NCI-H2107 treated with DMSO at 0.1 percent for 48 hours (cell line): ENCODE results near the gene TRIO.

Source experiments
- DNase-seq: peaks from one replicate; lab custom pipeline; 2025; ENCODE audit not compliant: unreplicated experiment; lab: John Stamatoyannopoulos, UW

Gene TRIO

DNA sequence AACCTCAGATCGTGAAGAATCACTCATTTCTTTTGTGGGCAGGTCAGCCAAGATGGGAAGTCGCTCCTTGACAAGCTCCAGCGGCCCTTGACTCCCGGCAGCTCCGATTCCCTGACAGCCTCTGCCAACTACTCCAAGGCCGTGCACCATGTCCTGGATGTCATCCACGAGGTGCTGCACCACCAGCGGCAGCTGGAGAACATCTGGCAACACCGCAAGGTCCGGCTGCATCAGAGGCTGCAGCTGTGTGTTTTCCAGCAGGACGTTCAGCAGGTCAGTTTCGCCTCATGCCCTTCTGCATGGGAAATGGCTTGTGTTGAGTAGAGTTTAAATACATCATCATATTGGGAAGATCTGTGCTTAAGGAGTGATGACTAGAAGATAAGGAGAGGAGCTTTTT is 173.3 kb downstream of the TRIO start:
- DNase-seq: no peak

- no peak for DNase-seq
These were observed 176.0 kb downstream of the TRIO start for GRCh38 chr5:14319102-14319501.

DNA sequence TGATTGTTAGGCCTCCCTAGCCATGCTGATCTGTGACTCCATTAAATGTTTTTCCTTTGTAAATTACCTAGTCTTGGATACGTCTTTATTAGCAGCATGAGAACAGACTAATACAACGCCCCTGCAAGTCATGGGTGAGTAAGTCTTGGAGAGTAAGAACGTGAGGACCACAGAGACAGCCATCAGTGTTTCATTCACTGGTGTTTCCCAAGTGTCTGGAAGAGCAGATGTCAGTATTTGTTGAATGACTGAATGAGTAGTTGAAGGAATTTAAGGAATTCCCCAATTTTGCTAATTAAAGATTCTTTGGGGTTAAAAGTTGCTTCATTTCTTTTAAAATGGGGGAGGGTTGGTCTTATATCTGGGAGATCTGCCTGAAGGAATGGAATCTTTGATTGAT is 178.8 kb downstream of the TRIO start:
- DNase-seq: no peak

DNA sequence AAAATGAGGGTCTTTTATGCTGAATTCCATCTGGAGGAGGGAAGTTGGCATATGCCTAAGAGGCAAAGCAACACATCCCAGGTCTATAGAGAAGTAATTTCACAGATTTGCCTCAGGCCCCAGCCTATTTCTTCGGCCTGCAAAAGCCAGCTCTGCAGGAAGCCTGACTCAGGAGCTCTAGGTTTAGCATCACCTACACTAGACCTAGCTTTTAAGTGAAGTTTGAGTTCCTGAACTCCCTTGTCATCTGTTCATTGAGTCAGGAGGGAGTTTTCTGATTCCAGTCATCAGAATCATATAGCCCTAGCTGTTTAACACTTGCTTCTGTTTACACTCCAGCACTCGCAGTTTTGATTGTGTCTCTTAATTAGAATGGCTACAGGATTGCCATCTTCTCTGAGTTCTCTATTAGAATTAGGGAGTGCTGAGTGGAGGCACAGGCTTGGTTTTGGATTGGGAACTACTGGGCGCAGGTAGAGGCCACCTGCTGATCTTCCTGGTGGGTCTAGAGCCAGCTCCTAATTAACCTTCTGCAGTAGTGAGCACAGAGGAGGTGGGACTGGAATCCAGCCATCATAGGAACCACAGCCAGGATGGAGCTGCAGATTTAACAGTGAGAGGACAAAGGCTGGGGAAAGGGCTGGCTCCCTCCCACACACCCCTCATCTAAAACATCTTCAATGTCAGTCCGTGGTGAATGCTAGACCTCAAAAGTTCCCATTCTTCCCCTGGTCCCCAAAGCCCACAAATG is 179.5 kb downstream of the TRIO start:
- peak; percentile 23 for DNase-seq

- no peak for DNase-seq
These were observed 180.3 kb downstream of the TRIO start for GRCh38 chr5:14323466-14323865.

DNA sequence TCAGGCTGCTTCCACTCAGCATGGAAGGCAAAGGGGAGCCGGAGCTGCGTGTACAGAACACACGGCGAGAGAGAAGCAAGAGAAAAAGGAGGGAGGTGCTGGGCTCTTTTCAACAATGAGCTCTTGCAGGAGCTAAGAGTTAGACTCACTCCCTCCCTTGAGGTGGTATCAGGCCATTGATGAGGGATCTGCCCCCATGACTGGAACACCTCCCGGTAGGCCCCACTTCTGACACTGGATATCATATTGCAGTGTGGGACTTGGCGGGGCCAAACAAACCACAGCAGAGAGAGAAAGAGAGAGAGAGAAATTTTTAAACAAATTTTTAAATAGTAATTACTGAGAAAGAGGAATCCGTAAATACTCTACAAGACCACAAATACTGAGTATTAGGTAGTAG is 182.2 kb downstream of the TRIO start:
- no peak for DNase-seq

DNA sequence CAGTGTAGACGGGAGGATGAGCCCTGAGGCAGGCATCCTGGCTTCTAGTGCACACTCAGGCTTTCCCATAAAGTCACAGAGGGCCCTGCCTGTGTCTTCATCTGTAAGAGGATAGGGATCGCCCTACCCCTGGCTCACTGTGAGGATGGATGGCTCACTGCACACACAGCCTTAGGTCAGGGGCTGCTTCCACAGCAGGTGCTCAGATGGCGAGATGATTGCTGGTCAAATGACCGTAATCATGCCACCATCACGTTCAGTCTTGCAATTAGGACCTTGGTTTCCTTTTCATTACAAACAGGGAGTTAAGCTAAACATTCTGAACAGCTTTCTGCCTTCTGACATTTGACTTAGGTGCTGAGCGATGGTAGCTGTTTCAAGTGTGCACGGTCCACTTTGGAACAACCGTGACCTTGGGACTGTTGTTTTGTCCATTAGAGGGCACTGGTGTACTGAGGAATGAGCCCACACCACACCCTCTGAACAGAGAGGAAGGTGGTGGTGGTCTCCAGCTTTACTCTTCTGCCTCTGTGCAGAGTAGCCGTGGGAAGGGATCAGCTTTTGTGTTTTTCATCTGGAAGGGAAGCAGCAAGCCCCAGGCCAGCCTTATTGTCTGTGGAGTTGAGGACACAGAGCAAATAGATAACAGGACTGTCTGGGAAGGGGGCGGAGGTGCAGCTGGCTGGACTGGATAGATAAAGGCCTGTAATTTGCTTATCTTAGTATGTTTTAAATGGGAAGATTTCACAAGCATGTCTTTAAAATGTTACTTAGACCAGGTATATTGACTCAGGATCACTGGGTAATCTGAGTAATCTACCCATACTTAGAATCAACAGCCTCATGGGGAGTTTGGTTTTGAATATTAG is 183.1 kb downstream of the TRIO start:
- DNase-seq: no peak

- no peak for DNase-seq
These were observed 184.5 kb downstream of the TRIO start for GRCh38 chr5:14327624-14328023.

DNA sequence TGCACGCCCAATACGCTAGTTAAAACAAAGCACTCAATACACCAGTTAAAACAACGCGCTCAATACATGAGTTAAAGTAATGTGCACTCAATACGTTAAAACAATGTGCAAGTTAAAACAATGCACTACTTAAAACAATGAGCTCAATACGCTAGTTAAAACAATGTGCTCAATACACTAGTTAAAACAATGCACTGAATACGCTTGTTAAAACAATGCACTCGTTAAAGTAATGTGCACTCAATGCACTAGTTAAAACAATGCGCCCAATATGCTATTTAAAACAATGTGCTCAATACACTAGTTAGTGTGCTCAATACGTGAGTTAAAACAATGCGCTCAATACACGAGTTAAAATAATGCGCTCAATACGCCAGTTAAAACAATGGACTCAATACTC is 185.0 kb downstream of the TRIO start:
- DNase-seq: no peak

GRCh38 chr5:14330291-14330690 is 187.1 kb downstream of the TRIO start:
- no peak for DNase-seq

GRCh38 chr5:14330729-14331385 is 187.7 kb downstream of the TRIO start:
- DNase-seq: no peak

DNA sequence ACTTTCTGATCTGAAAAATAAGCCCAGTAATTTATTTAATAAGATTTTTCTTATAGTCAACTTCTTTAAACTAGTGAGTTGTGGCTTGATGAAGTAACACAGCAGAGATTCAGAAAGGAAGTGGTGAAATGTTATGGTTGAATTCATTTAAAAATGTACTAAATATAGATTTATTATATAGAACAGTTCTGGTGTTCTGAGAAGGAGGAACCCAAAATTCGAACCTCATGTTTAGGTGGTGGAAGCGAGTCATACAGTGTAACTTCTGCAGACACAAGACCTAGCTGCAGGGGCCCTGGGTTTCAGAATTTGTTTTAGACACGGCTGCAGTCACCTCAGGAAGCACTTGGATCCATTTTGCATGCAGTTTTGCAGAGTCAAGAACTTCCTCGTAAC is 188.2 kb downstream of the TRIO start:
- DNase-seq: no peak

- DNase-seq: no peak
These were observed 189.0 kb downstream of the TRIO start for GRCh38 chr5:14332038-14332631.

DNA sequence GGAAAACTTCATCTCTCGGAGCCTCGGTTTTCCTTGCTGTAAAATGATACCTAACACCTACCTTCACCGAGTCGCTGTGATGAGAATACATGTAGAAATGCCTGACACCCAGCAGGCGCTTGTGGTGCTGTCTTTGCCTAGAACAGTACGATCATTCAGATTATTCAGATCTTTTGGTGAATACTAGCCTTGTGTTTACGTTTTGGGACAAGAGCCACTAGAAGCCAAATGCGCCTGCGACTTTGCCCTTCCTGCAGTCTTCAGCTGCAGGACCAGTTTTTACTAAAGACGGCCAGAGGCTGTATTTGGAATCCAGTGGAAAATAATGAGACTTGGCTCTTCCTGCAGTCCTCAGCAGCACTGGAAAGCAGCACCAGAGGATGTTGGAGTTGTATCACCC is 189.6 kb downstream of the TRIO start:
- DNase-seq: no peak

DNA sequence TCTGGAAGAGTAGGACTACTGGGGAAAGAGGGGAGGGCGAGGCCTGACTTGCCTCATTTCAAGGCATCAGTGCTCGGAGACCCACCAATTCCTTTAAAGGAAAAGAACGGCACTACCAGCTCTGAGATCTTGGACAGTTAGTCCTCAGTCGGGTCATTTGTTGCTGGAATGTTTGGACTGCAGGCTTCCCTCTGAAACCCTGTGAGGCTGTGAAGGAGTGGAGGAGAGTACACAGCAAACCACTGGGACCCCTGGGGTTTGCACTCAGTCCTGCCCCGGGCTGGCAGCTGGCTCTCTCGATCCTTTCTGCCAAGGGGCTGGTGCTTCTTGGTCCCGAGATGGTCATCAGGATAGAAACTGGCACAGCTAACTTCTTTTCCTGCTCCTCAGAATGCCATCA is 194.5 kb downstream of the TRIO start:
- DNase-seq: no peak

DNA sequence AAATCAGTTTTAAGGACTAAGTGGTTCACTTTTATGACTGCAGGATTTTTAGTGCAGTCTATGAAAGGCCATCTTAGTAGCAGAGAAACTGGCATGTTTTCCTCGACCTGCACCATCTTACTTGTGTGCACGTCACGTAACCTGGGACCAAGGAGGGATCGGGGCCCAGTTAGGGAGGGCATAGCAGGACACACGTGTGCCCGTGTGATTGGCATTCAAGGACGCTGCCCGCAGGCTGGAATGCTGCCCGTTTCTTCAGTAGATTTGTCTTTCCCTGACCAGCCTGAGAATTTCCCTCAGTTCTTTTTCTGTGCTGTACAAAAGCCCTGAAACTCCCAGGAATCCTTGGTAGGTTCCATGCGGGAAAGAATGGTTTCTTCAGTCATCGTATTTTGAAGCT is 196.3 kb downstream of the TRIO start:
- DNase-seq: no peak

- DNase-seq: no peak
These were observed 198.6 kb downstream of the TRIO start for GRCh38 chr5:14341571-14342230.

- DNase-seq: no peak
These were observed 199.2 kb downstream of the TRIO start for GRCh38 chr5:14342306-14342705.

- no peak for DNase-seq
These were observed 200.2 kb downstream of the TRIO start for GRCh38 chr5:14343376-14343775.

GRCh38 chr5:14347522-14347921 is 204.4 kb downstream of the TRIO start:
- peak; percentile 94 for DNase-seq

GRCh38 chr5:14348142-14348541 is 205.0 kb downstream of the TRIO start:
- DNase-seq: no peak
